Jurkat, Clone E6-1 (cell line): Measurements from ENCODE around the gene SSPN. TPM values are rescaled to one million over a fixed set of nuclear protein-coding genes. Genes with fewer than 3 reads are reported as not detected.

Source experiments
- DNase-seq: peaks from one replicate; pipeline ENCODE4 v3.0.0-alpha.2; 2011; ENCODE audit warnings: low read depth, low spot score
- H3K4me3 ChIP-seq: 2 replicates; pipeline ENCODE4 v1.5.1; 2011; ENCODE audit warnings: mild to moderate bottlenecking, low read length, control low read depth, moderate library complexity
- polyA plus RNA-seq: library from polyadenylated mRNA; unstranded; fragments of >200 nt; gene quantifications from one replicate; pipeline ENCODE4 v1.2.1, GENCODE V29; 2012; ENCODE audit warnings: missing spikeins; ENCODE audit not compliant: insufficient read length, insufficient read depth

SSPN gene
- polyA plus RNA-seq = not detected

GRCh38 chr12:26195250-26195640, at the start of gene SSPN:
Gene SSPN, plus strand, starts transcription at chr12:26195573. Its CDS starts 100 bp downstream, at chr12:26195673.
- DNase-seq = no peak
- H3K4me3 ChIP-seq = no peak within 1 kb of the TSS

- no peak for DNase-seq
These were observed 47.1 kb upstream of the SSPN start for GRCh38 chr12:26148291-26148690.

GRCh38 chr12:26149968-26150500, 45.3 kb upstream of the SSPN start:
- DNase-seq = peak; percentile 49
- no peak overlapping the region for H3K4me3 ChIP-seq

More at GRCh38 chr12:26148291-26148690, 47.1 kb upstream of the SSPN start:
- no peak overlapping the region for H3K4me3 ChIP-seq

GRCh38 chr12:26150736-26151450, 44.5 kb upstream of the SSPN start:
- DNase-seq = no peak
- H3K4me3 ChIP-seq = no peak overlapping the region

- no peak overlapping the region for H3K4me3 ChIP-seq
- DNase-seq = no peak
These were observed 42.8 kb upstream of the SSPN start for GRCh38 chr12:26152507-26153102.

- DNase-seq = no peak
- no peak overlapping the region for H3K4me3 ChIP-seq
These were observed 41.8 kb upstream of the SSPN start for GRCh38 chr12:26153421-26154154.

- H3K4me3 ChIP-seq = no peak overlapping the region
- DNase-seq = no peak
These were observed 39.0 kb upstream of the SSPN start for GRCh38 chr12:26156201-26156871.

- DNase-seq = no peak
- H3K4me3 ChIP-seq = no peak overlapping the region
These were observed 38.4 kb upstream of the SSPN start for GRCh38 chr12:26157001-26157400.

GRCh38 chr12:26158078-26158764, 37.2 kb upstream of the SSPN start:
- H3K4me3 ChIP-seq = no peak overlapping the region
- peak; percentile 28 for DNase-seq

- no peak overlapping the region for H3K4me3 ChIP-seq
- no peak for DNase-seq
These were observed 33.2 kb upstream of the SSPN start for GRCh38 chr12:26162174-26162573.

- DNase-seq = no peak
- H3K4me3 ChIP-seq = no peak overlapping the region
These were observed 32.5 kb upstream of the SSPN start for GRCh38 chr12:26162905-26163304.

- no peak for DNase-seq
- no peak overlapping the region for H3K4me3 ChIP-seq
These were observed 31.3 kb upstream of the SSPN start for GRCh38 chr12:26164118-26164517.

GRCh38 chr12:26172013-26172412, 23.4 kb upstream of the SSPN start:
- no peak for DNase-seq
- no peak overlapping the region for H3K4me3 ChIP-seq

GRCh38 chr12:26172539-26172938, 22.8 kb upstream of the SSPN start:
- H3K4me3 ChIP-seq = no peak overlapping the region
- no peak for DNase-seq

- H3K4me3 ChIP-seq = no peak overlapping the region
- no peak for DNase-seq
These were observed 22.3 kb upstream of the SSPN start for GRCh38 chr12:26172946-26173552.

- no peak overlapping the region for H3K4me3 ChIP-seq
These were observed 18.6 kb upstream of the SSPN start for GRCh38 chr12:26176725-26177124.

GRCh38 chr12:26177283-26177682, 18.1 kb upstream of the SSPN start:
- no peak overlapping the region for H3K4me3 ChIP-seq
- no peak for DNase-seq

More at GRCh38 chr12:26176725-26177124, 18.6 kb upstream of the SSPN start:
- DNase-seq = no peak

- DNase-seq = no peak
- no peak overlapping the region for H3K4me3 ChIP-seq
These were observed 15.5 kb upstream of the SSPN start for GRCh38 chr12:26179826-26180225.
